ENCODE data around the gene GGACT.

Gene GGACT

DNA sequence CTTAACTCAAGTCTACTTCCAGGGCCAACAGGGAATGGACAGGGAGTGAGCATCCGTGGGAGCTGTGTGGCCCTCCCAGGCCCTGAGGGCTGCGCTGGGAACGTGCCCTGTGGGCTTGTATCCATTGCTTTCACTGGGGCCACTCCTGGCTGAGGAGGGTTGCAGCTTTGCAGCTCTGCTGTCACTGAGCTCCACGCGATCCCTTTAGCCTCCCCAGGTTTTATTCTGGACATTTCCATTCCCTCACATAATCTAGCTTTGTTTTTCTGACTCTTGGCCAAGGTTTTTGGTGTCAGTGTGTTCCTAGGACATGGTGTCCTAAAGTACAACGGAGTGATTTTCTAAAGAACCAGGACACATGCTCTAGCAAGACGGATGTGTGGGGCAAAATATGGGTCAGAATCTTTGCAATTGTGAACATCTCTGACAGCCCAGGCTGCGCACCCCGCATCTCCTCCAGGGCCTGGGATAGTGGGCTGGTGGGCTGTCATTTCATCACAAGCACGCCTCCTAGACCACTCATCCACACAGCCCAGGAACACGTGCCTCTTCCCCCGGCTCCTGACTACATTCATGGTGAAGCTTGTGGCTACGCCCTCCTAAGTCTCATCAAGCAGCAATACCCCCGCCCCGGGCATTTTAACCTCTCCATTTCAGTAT, 28.0 kb downstream of the GGACT start:
- TF ChIP-seq, protein P1, sequence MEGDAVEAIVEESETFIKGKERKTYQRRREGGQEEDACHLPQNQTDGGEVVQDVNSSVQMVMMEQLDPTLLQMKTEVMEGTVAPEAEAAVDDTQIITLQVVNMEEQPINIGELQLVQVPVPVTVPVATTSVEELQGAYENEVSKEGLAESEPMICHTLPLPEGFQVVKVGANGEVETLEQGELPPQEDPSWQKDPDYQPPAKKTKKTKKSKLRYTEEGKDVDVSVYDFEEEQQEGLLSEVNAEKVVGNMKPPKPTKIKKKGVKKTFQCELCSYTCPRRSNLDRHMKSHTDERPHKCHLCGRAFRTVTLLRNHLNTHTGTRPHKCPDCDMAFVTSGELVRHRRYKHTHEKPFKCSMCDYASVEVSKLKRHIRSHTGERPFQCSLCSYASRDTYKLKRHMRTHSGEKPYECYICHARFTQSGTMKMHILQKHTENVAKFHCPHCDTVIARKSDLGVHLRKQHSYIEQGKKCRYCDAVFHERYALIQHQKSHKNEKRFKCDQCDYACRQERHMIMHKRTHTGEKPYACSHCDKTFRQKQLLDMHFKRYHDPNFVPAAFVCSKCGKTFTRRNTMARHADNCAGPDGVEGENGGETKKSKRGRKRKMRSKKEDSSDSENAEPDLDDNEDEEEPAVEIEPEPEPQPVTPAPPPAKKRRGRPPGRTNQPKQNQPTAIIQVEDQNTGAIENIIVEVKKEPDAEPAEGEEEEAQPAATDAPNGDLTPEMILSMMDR (IDR thresholded peaks at IDR 0.05; ENCODE audit: insufficient read depth, low read depth, low read length, missing control alignments): no peak
- no peak overlapping the region for H3K4me3 ChIP-seq (ENCODE audit: low read length)
- DNase-seq (ENCODE audit: low read depth): no peak

DNA sequence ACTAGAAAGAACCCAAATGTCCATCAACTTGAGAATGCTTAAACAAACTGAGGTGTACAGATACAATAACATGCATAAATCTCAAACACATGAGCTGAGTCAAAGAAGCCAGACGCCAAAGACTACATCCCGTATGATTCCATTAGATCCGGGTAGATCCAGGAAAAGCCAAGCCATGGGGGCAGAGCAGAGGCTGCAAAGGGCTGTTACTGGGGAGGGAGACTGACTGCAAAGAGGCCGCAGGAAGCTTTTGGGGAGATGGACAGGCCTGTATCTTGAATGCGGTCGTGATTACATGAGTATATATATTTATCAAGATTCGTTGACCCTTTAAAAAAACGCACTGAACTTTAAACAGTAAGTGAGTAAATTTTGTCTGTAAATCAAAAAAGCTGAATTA, 28.7 kb downstream of the GGACT start:
- DNase-seq (ENCODE audit: low read depth): no peak
- TF ChIP-seq, protein P1 (IDR thresholded peaks at IDR 0.05; ENCODE audit: insufficient read depth, low read depth, low read length, missing control alignments): no peak
- no peak overlapping the region for H3K4me3 ChIP-seq (ENCODE audit: low read length)

DNA sequence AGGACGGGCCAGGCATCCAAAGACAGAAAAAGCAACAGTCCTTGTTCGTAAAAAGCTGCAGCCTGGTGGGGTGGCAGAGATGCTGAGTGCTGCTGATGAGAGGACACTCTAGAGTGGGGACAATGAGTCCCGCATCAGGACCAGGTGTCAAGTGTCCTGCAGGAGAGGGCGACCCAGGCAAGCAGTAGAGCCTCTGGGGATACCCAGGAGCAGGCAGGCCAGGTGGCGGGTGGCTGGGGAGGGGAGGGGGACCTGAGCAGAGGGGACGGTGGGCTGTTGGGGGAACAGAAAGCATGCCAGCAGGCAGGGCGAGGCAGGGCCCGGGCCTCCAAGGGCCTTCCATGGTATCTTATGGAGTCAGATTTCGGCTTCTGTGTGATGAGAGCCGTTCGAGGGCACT, 35.8 kb downstream of the GGACT start:
- TF ChIP-seq, protein P1 (IDR thresholded peaks at IDR 0.05; ENCODE audit: insufficient read depth, low read depth, low read length, missing control alignments): no peak
- DNase-seq (ENCODE audit: low read depth): no peak
- no peak overlapping the region for H3K4me3 ChIP-seq (ENCODE audit: low read length)

DNA sequence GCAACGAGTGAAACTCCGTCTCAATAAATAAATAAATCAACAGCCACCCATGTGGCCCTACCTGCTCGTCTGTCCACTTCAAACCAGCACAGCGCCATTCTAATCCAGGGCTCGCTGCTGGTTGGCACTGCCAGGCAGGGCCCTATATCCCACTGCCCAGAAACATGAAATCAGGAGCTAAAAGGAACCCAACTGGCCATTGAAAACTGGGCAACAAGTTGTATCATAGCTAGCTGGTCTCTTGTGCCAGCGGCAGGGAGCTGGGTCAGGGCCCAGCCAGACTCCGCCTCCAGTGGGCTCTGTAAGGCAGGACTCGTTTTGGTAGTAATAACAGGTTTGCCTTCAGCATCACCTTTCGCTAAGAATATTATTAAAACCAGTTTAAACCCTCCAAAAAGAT, 39.3 kb downstream of the GGACT start:
- DNase-seq (ENCODE audit: low read depth): no peak
- TF ChIP-seq, protein P1 (IDR thresholded peaks at IDR 0.05; ENCODE audit: insufficient read depth, low read depth, low read length, missing control alignments): no peak

DNA sequence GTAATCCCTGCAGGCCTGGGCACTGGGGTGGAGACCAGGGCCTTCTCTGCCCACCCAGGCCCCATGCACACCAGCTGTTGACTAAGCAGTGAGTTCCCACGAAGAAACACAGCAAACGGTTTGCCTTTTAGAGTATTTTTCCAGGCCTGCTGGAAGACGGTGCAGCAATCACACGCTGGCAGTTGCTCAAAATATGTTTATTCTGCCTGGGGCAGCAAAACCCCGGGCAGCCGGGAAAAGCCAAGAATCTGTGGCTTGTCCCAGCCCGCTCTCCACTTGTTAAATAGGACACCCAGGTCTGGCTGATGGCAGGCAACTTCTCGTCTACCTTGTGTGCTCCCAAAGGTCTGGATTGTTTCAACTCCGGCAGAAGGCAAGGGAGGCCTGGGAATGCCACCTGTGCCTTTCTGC, 40.8 kb downstream of the GGACT start:
- TF ChIP-seq, protein P1 (IDR thresholded peaks at IDR 0.05; ENCODE audit: insufficient read depth, low read depth, low read length, missing control alignments): no peak
- DNase-seq (ENCODE audit: low read depth): peak; percentile 76
- no peak overlapping the region for H3K4me3 ChIP-seq (ENCODE audit: low read length)

More for the DNA sequence above, 39.3 kb downstream of the GGACT start:
- H3K4me3 ChIP-seq (ENCODE audit: low read length): no peak overlapping the region

DNA sequence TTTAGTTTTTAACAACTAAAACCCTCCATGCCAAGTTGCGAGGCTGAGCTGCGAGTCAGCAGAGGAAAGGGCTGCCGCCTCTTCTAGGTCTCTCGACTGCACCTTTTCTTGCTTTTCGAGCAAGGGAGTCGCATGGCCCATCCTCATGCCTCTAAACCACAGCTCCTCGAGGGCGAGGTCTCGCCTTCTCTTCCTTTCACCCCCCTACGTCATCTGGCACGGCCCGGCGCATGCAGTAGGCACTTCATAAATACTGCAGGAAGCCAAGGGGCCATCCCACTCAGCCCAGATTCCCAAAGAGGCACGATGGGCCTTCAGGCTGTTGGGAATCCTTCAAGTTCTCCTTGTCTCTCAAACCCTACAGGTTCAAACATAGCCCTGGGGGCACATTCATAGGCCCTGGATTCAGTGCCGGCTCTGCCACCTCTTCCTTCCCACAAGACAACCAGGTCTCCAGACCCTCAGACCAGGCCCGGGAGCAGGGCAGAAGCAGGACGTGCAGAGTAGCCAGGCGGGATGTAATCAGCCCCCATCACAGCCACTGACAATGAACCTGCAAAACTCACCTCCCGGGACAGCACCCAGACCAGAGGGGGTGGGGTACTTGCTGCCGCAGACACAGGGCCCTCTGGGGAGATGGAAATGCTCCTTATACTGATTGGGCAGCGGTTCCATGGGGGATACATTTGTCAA, 41.7 kb downstream of the GGACT start:
- TF ChIP-seq, protein P1 (IDR thresholded peaks at IDR 0.05; ENCODE audit: insufficient read depth, low read depth, low read length, missing control alignments): no peak
- H3K4me3 ChIP-seq (ENCODE audit: low read length): no peak overlapping the region
- DNase-seq (ENCODE audit: low read depth): no peak

DNA sequence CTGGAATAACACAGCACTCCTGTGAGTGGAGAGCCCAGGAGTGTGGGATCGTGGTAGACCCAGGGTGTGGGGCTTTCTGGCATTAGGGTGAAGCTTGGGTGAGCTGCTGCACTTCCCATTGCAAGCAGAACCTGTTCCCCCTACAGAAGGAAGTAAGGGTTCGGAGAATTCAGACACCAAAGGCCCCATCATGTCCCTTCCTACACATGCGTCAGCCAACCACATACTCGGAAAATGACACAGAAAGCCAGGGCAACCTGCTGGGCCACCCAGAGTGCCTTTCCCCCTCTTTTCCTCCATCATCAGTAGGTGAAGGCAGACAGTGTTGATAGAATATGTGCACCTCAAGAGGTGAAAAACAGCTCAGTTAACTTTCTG, 42.9 kb downstream of the GGACT start:
- DNase-seq (ENCODE audit: low read depth): no peak
- TF ChIP-seq, protein P1 (IDR thresholded peaks at IDR 0.05; ENCODE audit: insufficient read depth, low read depth, low read length, missing control alignments): no peak

More for the DNA sequence above, 42.9 kb downstream of the GGACT start:
- no peak overlapping the region for H3K4me3 ChIP-seq (ENCODE audit: low read length)

Measured in epithelial cell of esophagus (primary cell).